ENCODE measurements around the gene ARFGEF2. TPM values are rescaled to one million over a fixed set of nuclear protein-coding genes. Genes with fewer than 3 reads are reported as not detected.

ARFGEF2 gene
- total and polyA plus RNA-seq, 2 donors: 11.1 to 17.8 TPM

Other genes starting within 250 kb of the ARFGEF2 start
- gene PREX1, start 93.7 kb upstream of the ARFGEF2 start, total RNA-seq: 12.5 TPM
- 19.8 TPM for gene PREX1, start 93.7 kb upstream of the ARFGEF2 start, polyA plus RNA-seq
- 84.0 TPM for gene CSE1L, start 124.6 kb downstream of the ARFGEF2 start, total RNA-seq
- 30.4 TPM for gene CSE1L, start 124.6 kb downstream of the ARFGEF2 start, polyA plus RNA-seq

Data from thymus (tissue), 2 donors.